GM18498 (cell line): Measurements from ENCODE around the gene RNF182.
"Not testable (repeated sequence)": the region's sequence is repeated elsewhere in the genome, so short reads cannot be mapped to it uniquely, and the experiment has no call there.

Experiments
- ATAC-seq: cut with Tn5 transposase; IDR thresholded peaks from one replicate; pipeline ENCODE4 v1.9.1; 2021; ENCODE audit warnings: mild to moderate bottlenecking, moderate library complexity; ENCODE audit not compliant: unreplicated experiment

Gene RNF182

GRCh38 chr6:13993416-13993815 lies 68.7 kb downstream of the RNF182 start:
- no peak for ATAC-seq

GRCh38 chr6:13998356-13998755 lies 73.6 kb downstream of the RNF182 start:
- ATAC-seq = no peak

- ATAC-seq = no peak
Observed at GRCh38 chr6:14000901-14001300, 76.1 kb downstream of the RNF182 start.

- no peak for ATAC-seq
Observed at GRCh38 chr6:14001329-14002012, 76.7 kb downstream of the RNF182 start.

- ATAC-seq = no peak
Observed at GRCh38 chr6:14002176-14002947, 77.6 kb downstream of the RNF182 start.

GRCh38 chr6:14004258-14004657 lies 79.5 kb downstream of the RNF182 start:
- no peak for ATAC-seq

- no peak for ATAC-seq
Observed at GRCh38 chr6:14008809-14009208, 84.1 kb downstream of the RNF182 start.

- no peak for ATAC-seq
Observed at GRCh38 chr6:14009431-14009830, 84.7 kb downstream of the RNF182 start.

GRCh38 chr6:14010275-14010674 lies 85.5 kb downstream of the RNF182 start:
- no peak for ATAC-seq

- no peak for ATAC-seq
Observed at GRCh38 chr6:14012313-14013030, 87.7 kb downstream of the RNF182 start.

GRCh38 chr6:14015964-14016363 lies 91.2 kb downstream of the RNF182 start:
- ATAC-seq = no peak

GRCh38 chr6:14016432-14016831 lies 91.7 kb downstream of the RNF182 start:
- ATAC-seq = no peak

GRCh38 chr6:14016935-14017625 lies 92.3 kb downstream of the RNF182 start:
- ATAC-seq = no peak

- no peak for ATAC-seq
Observed at GRCh38 chr6:14017626-14018475, 93.1 kb downstream of the RNF182 start.

- not testable (repeated sequence) for ATAC-seq
Observed at GRCh38 chr6:14018559-14018958, 93.8 kb downstream of the RNF182 start.

- no peak for ATAC-seq
Observed at GRCh38 chr6:14020551-14020950, 95.8 kb downstream of the RNF182 start.

GRCh38 chr6:14021449-14021848 lies 96.7 kb downstream of the RNF182 start:
- no peak for ATAC-seq

GRCh38 chr6:14022673-14023072 lies 97.9 kb downstream of the RNF182 start:
- ATAC-seq = no peak

- no peak for ATAC-seq
Observed at GRCh38 chr6:14023855-14024254, 99.1 kb downstream of the RNF182 start.

- no peak for ATAC-seq
Observed at GRCh38 chr6:14025160-14025559, 100.4 kb downstream of the RNF182 start.
